ENCODE measurements around the gene NAALADL2. TPM values are rescaled to one million over a fixed set of nuclear protein-coding genes. Genes with fewer than 3 reads are reported as not detected.

The NAALADL2 gene
- total and polyA plus RNA-seq, 2 of the 13 experiments (the other 11 are each of a cell fraction or from before 2014, with no cell fraction given), result 0.08 TPM; not detected in 1

DNA sequence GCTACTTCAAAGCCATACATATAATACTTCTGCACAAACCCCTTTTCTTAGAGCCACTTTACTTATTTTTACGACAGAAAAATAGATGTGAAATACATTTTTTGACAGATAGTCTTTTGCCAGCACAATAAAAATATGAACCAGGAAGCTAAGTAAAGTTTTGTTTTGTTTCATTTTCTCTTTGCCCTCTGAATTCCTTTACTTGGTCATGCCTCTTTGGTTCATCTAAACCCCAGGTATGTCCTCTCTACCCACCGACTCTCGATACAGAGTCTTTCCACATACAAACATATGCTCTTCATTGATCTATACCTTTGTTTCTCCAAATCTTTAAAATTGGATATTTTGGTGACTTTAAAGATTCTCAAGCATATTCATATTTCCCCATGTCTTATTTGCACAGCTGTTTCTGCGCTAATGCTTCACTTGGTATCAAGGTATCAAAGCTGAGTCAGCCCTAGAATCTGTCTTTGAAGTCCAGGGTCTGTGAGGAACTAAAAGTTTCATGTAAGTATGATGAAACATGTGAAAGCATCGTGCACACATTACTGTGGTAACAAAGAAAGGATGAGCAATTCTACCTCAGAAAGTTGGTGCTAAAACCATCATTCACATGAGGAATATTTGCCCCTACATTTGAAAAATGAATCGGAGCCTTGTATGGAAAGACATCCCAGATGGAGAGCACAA lies 845.4 kb downstream of the NAALADL2 start:
- Histone ChIP-seq H3K79me2 (ENCODE audit: insufficient read depth, low read length) (no peaks in the 10 kb centered on the region), H3K9me3 (ENCODE audit: low read length) (peaks cover 18% of the 10 kb centered on the region), H3K4me1 (ENCODE audit: insufficient read depth, low read length) (no peaks in the 10 kb centered on the region), H2AFZ (ENCODE audit: low read length) (no peak overlapping the region), H3K27me3 (ENCODE audit: control insufficient read depth in 1 of 2, insufficient read depth in 2 of 2, low read length in 2 of 2) (no peaks in the 10 kb centered on the region), H3K4me3 (replicated peaks in 1 of 3; ENCODE audit: insufficient read depth in 1 of 3, low read depth in 2 of 3, low read length in 3 of 3) (no peak overlapping the region), H3K27ac (ENCODE audit: extremely low read length, insufficient read depth, low read length) (no peak overlapping the region), H3K9ac (ENCODE audit: insufficient read depth, low read depth, low read length) (no peak overlapping the region), H4K20me1 (ENCODE audit: insufficient read depth, low read length) (no peaks in the 10 kb centered on the region), H3K36me3 (replicated peaks in 1 of 2; ENCODE audit: control insufficient read depth in 1 of 2, insufficient read depth in 2 of 2, low read length in 2 of 2) (no peaks in the 10 kb centered on the region), H3K4me2 (ENCODE audit: low read depth, low read length) (no peak overlapping the region)
- under 1% methylated on average over 6 of the region's 6 CpGs for WGBS (ENCODE audit: low lambda C conversion rate)
- no TSS peak for BruUV-seq (replicated peaks)
- in situ Hi-C loops (cut with HindIII; ENCODE audit: extremely low pct_ligation_motif_present, low pct_unique_long_range_greater_than_20kb), result no loop called here
- ATAC-seq (no peak), DNase-seq (ENCODE audit: low spot score) (no peak), FAIRE-seq (no peak)
- CTCF ChIA-PET (ENCODE audit: low intra/inter-chr PET ratio, low total read pairs), result no interaction called here
- POLR2A ChIA-PET, result no interaction called here
- intact Hi-C loops (cut with micrococcal nuclease; ENCODE audit: unreplicated experiment), result loop anchor here (1.0 kb wide), 1 partner anchor 31 kb away; no protein-coding TSS in a partner anchor
- TF ChIP-seq NFYB (CRISPR knock-in tag; IDR thresholded peaks at IDR 0.05) (no peak), GFI1 (CRISPR knock-in tag; IDR thresholded peaks at IDR 0.05; ENCODE audit: borderline replicate concordance) (no peak), NFKB2 (CRISPR knock-in tag; IDR thresholded peaks at IDR 0.05; ENCODE audit: borderline replicate concordance) (no peak), ZNF292 (CRISPR knock-in tag; IDR thresholded peaks at IDR 0.05; ENCODE audit: borderline replicate concordance, low read depth) (no peak), U2AF1 (optimal IDR thresholded peaks at IDR 0.05; ENCODE audit: low read depth, low read length) (no peak), AGO1 (IDR thresholded peaks at IDR 0.05; ENCODE audit: low read depth, low read length, poor library complexity, severe bottlenecking) (no peak), FOXO1 (CRISPR knock-in tag; IDR thresholded peaks at IDR 0.05) (no peak), KDM2A (CRISPR knock-in tag; IDR thresholded peaks at IDR 0.05; ENCODE audit: borderline replicate concordance, low read depth) (no peak), FOXM1 (CRISPR knock-in tag; IDR thresholded peaks at IDR 0.05) (no peak), TP53 (CRISPR knock-in tag; conservative IDR thresholded peaks at IDR 0.05) (no peak), ZNF629 (CRISPR knock-in tag; conservative IDR thresholded peaks at IDR 0.05) (no peak), GATAD1 (CRISPR knock-in tag; IDR thresholded peaks at IDR 0.05) (no peak), CCDC6 (CRISPR knock-in tag; IDR thresholded peaks at IDR 0.05) (no peak)
- TF ChIP-seq, protein P1, sequence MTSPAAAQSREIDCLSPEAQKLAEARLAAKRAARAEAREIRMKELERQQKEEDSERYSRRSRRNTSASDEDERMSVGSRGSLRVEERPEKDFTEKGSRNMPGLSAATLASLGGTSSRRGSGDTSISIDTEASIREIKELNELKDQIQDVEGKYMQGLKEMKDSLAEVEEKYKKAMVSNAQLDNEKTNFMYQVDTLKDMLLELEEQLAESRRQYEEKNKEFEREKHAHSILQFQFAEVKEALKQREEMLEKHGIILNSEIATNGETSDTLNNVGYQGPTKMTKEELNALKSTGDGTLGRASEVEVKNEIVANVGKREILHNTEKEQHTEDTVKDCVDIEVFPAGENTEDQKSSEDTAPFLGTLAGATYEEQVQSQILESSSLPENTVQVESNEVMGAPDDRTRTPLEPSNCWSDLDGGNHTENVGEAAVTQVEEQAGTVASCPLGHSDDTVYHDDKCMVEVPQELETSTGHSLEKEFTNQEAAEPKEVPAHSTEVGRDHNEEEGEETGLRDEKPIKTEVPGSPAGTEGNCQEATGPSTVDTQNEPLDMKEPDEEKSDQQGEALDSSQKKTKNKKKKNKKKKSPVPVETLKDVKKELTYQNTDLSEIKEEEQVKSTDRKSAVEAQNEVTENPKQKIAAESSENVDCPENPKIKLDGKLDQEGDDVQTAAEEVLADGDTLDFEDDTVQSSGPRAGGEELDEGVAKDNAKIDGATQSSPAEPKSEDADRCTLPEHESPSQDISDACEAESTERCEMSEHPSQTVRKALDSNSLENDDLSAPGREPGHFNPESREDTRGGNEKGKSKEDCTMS (CRISPR knock-in tag; conservative IDR thresholded peaks at IDR 0.05), result no peak
- TF ChIP-seq, protein P2, sequence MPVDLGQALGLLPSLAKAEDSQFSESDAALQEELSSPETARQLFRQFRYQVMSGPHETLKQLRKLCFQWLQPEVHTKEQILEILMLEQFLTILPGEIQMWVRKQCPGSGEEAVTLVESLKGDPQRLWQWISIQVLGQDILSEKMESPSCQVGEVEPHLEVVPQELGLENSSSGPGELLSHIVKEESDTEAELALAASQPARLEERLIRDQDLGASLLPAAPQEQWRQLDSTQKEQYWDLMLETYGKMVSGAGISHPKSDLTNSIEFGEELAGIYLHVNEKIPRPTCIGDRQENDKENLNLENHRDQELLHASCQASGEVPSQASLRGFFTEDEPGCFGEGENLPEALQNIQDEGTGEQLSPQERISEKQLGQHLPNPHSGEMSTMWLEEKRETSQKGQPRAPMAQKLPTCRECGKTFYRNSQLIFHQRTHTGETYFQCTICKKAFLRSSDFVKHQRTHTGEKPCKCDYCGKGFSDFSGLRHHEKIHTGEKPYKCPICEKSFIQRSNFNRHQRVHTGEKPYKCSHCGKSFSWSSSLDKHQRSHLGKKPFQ (CRISPR knock-in tag; IDR thresholded peaks at IDR 0.05; ENCODE audit: insufficient replicate concordance), result no peak
- TF ChIP-seq, protein P3, sequence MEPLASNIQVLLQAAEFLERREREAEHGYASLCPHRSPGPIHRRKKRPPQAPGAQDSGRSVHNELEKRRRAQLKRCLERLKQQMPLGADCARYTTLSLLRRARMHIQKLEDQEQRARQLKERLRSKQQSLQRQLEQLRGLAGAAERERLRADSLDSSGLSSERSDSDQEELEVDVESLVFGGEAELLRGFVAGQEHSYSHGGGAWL (CRISPR knock-in tag; IDR thresholded peaks at IDR 0.05), result no peak
- TF ChIP-seq, protein P4, sequence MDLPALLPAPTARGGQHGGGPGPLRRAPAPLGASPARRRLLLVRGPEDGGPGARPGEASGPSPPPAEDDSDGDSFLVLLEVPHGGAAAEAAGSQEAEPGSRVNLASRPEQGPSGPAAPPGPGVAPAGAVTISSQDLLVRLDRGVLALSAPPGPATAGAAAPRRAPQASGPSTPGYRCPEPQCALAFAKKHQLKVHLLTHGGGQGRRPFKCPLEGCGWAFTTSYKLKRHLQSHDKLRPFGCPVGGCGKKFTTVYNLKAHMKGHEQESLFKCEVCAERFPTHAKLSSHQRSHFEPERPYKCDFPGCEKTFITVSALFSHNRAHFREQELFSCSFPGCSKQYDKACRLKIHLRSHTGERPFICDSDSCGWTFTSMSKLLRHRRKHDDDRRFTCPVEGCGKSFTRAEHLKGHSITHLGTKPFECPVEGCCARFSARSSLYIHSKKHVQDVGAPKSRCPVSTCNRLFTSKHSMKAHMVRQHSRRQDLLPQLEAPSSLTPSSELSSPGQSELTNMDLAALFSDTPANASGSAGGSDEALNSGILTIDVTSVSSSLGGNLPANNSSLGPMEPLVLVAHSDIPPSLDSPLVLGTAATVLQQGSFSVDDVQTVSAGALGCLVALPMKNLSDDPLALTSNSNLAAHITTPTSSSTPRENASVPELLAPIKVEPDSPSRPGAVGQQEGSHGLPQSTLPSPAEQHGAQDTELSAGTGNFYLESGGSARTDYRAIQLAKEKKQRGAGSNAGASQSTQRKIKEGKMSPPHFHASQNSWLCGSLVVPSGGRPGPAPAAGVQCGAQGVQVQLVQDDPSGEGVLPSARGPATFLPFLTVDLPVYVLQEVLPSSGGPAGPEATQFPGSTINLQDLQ (CRISPR knock-in tag; IDR thresholded peaks at IDR 0.05), result no peak
